Lung (tissue), 12 donors: ENCODE data around the gene AUTS2. TPM values are rescaled to one million over a fixed set of nuclear protein-coding genes. Genes with fewer than 3 reads are reported as not detected.

Experiments
- ATAC-seq: fragments of 200-7000 bp; cut with Tn5 transposase; one replicate; pipeline ENCODE4 v1.9.1; 2020; ENCODE audit warnings: moderate number of reproducible peaks; ENCODE audit not compliant: insufficient read depth, low FRiP score
- DNase-seq, 3 donors: peaks; one replicate each; pipeline ENCODE4 v3.0.0-alpha.2; 2013 to 2017
- H3K27ac ChIP-seq, 2 donors: one replicate each; pipeline ENCODE4 v1.5.1; 2013; ENCODE audit warnings: mild to moderate bottlenecking in 2 of 2, moderate library complexity in 2 of 2, control low read depth in 1 of 2, inconsistent platforms in 1 of 2, low read depth in 1 of 2, low read length in 1 of 2
- H3K27me3 ChIP-seq, 3 donors: one replicate each; pipeline ENCODE4 v1.5.1; 2013; ENCODE audit warnings: low read length in 2 of 3; ENCODE audit not compliant: control insufficient read depth in 3 of 3, insufficient read depth in 3 of 3
- H3K36me3 ChIP-seq, 4 donors: one replicate each; pipeline ENCODE4 v1.5.1; 2013; ENCODE audit warnings: low read length in 4 of 4, mild to moderate bottlenecking in 1 of 4, moderate library complexity in 1 of 4; ENCODE audit not compliant: control insufficient read depth in 4 of 4, insufficient read depth in 4 of 4
- H3K4me1 ChIP-seq, 5 donors: one replicate each; pipeline ENCODE4 v1.5.1; 2013; ENCODE audit warnings: low read length in 5 of 5, mild to moderate bottlenecking in 2 of 5, moderate library complexity in 1 of 5; ENCODE audit not compliant: control insufficient read depth in 5 of 5, insufficient read depth in 5 of 5
- H3K4me3 ChIP-seq: one replicate; pipeline ENCODE4 v1.5.1; 2013; ENCODE audit warnings: mild to moderate bottlenecking, control low read depth, moderate library complexity
- H3K9ac ChIP-seq, 2 donors: one replicate each; pipeline ENCODE4 v1.5.1; 2013; ENCODE audit warnings: low read length in 2 of 2, control low read depth in 1 of 2; ENCODE audit not compliant: insufficient read depth in 1 of 2
- H3K9me3 ChIP-seq, 4 donors: one replicate each; pipeline ENCODE4 v1.5.1; 2013; ENCODE audit warnings: low read length in 3 of 4, mild to moderate bottlenecking in 1 of 4, moderate library complexity in 1 of 4; ENCODE audit not compliant: control insufficient read depth in 4 of 4, insufficient read depth in 3 of 4
- WGBS, 2 donors: extraction: QIAGEN DNeasy Blood & Tissue Kit; methylation state at CpG; one replicate each; pipeline ENCODE4 v1.1.7; 2013; 5-methylcytosine and 5-hydroxymethylcytosine counted together
- polyA plus RNA-seq, 2 donors: library from polyadenylated mRNA; stranded (reverse); fragments of 200-250 nt; gene quantifications; one replicate each; pipeline ENCODE4 v1.2.1, GENCODE V29; 2013
- total RNA-seq, 2 donors: library from RNA; depleted of rRNA in 1 of 2; stranded (reverse); fragments of >200 nt in 1 of 2; gene quantifications; one replicate each; pipeline ENCODE4 v1.2.1, GENCODE V29; 2014 to 2021
- TF ChIP-seq, protein P1 (sequence below): IDR thresholded peaks from 2 replicates; pipeline ENCODE4 v1.5.1; 2012; ENCODE audit warnings: mild to moderate bottlenecking; ENCODE audit errors: control extremely low read depth, extremely low read depth
- donor health status: control.
- donor health status: control.
- donor health status: Bipolar disorder and iron deficiency.
- donor health status: healthy.
- donor health status: DM: yes; HTN: yes; CAD: no.

AUTS2 gene
- total and polyA plus RNA-seq, 4 donors: 11.8 to 115 (median 40.6) TPM

DNA sequence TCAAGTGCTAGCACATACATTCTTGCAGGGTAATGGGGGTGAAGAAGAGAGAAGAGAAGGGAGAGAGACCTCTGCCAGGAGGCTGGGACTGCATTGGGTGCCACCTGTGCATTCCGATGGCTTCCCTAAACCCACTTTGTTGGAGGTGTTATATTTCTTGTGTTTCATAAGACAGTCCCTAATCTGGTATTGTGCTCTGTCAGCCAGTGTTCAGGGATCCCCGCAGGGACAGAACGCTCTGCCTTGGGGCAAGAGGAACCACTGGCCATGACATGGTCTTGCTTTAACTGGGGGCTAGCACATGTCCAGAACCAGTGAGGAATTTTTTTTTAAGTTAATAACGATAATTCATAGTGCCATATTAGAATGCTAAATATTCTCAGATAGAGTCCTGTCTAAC, 1168.4 kb downstream of the AUTS2 start:
- Histone ChIP-seq H3K4me3 (no peak overlapping the region), H3K4me1 (peaks cover 0 to 11% (median 0%) of the 10 kb centered on the region in 5 donors), H3K9me3 (no peaks in the 10 kb centered on the region), H3K27ac (no peak overlapping the region), H3K36me3 (peaks cover 8 to 26% (median 19%) of the 10 kb centered on the region in 4 donors), H3K27me3 (no peaks in the 10 kb centered on the region), H3K9ac (no peak overlapping the region)
- no peak for ATAC-seq
- TF ChIP-seq, protein P1, sequence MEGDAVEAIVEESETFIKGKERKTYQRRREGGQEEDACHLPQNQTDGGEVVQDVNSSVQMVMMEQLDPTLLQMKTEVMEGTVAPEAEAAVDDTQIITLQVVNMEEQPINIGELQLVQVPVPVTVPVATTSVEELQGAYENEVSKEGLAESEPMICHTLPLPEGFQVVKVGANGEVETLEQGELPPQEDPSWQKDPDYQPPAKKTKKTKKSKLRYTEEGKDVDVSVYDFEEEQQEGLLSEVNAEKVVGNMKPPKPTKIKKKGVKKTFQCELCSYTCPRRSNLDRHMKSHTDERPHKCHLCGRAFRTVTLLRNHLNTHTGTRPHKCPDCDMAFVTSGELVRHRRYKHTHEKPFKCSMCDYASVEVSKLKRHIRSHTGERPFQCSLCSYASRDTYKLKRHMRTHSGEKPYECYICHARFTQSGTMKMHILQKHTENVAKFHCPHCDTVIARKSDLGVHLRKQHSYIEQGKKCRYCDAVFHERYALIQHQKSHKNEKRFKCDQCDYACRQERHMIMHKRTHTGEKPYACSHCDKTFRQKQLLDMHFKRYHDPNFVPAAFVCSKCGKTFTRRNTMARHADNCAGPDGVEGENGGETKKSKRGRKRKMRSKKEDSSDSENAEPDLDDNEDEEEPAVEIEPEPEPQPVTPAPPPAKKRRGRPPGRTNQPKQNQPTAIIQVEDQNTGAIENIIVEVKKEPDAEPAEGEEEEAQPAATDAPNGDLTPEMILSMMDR: no peak
- DNase-seq: no peak
- WGBS, 2 donors: 96% methylated on average over 4 of the region's 4 CpGs

DNA sequence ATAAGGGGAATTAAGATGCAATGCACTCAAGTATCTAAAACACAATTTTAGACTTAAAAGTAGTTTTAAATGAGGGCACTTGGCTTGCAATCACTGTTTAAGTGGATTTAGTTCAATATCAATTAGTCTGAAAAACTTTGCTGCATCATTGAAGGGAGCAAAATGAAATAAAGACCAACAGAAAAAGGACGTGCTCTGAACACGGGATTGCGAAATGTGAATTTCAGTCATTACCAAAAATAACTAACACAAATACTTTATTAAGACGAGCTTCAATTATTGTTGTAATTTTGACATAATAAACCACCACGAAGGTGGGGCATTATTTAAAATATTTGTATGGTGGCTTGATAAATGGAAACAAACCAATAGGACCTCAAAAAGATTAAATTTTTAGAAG, 1171.9 kb downstream of the AUTS2 start:
- no peak overlapping the region for H3K9ac ChIP-seq
- no peaks in the 10 kb centered on the region for H3K27me3 ChIP-seq
- H3K9me3 ChIP-seq: no peaks in the 10 kb centered on the region
- ATAC-seq (no peak), DNase-seq (peak in 1 of 3 donors; percentile 19)
- H3K36me3 ChIP-seq: peaks cover 14 to 47% (median 31%) of the 10 kb centered on the region in 4 donors
- TF ChIP-seq, protein P1: no peak
- H3K4me1 ChIP-seq: peaks cover 0 to 1% (median 0%) of the 10 kb centered on the region in 5 donors
- WGBS, 2 donors: 67 to 69% methylated on average over 5 of the region's 5 CpGs
- no peak overlapping the region for H3K27ac ChIP-seq
- no peak overlapping the region for H3K4me3 ChIP-seq

DNA sequence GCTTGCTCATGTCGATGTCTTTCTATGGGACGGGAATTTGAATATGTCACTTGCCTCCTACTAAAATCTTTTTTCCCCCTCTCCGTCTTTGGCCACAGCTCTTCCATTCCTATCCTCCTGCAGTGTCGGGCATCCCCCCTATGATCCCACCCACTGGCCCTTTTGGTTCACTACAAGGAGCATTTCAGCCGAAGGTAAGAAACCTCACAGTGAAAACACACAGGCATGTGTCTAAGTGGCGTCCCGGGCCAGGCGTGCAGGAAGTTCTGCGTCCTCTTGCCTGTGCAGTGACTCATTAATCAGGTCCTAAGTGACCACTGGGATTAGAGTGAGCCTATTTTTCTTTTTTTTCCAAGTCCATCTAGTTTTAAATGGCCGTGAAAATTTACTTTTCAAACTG, 1173.2 kb downstream of the AUTS2 start:
- Histone ChIP-seq H3K27me3 (no peaks in the 10 kb centered on the region), H3K9ac (no peak overlapping the region), H3K4me3 (no peak overlapping the region), H3K4me1 (peaks cover 0 to 1% (median 0%) of the 10 kb centered on the region in 5 donors), H3K36me3 (peaks cover 8 to 47% (median 31%) of the 10 kb centered on the region in 4 donors), H3K27ac (no peak overlapping the region), H3K9me3 (no peaks in the 10 kb centered on the region)
- no peak for ATAC-seq
- 84 to 92% methylated on average over 10 of the region's 10 CpGs for whole genome bisulfite sequencing, 2 donors
- DNase-seq: no peak
- TF ChIP-seq, protein P1: no peak

DNA sequence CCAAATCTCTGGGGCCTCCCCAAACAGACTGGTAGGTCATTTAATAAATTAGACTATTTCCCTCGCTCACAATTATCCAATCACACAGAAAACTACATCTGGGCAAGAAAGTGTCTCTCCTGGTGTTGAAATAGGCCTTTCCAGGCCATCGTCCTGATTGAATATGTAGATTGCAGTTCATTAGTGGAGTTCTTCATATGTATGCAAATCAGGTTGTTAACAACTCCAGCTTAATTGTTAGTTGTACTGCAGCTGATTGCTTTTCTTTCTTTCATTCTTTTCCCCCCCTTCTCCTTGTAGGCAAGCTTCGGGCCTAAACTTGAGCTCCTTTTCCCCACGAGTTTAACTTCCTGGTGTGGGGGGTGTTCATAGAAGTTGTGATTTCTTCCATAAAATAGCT, 1174.6 kb downstream of the AUTS2 start:
- Histone ChIP-seq H3K36me3 (peaks cover 11 to 52% (median 29%) of the 10 kb centered on the region in 4 donors), H3K27ac (no peak overlapping the region), H3K4me1 (peaks cover 0 to 1% (median 0%) of the 10 kb centered on the region in 5 donors), H3K4me3 (no peak overlapping the region), H3K9ac (no peak overlapping the region), H3K9me3 (no peaks in the 10 kb centered on the region), H3K27me3 (no peaks in the 10 kb centered on the region)
- TF ChIP-seq, protein P1: no peak
- no peak for DNase-seq
- 83 to 94% methylated on average over 4 of the region's 4 CpGs for WGBS, 2 donors
- ATAC-seq: no peak
